SK-N-SH (cell line): Measurements from ENCODE around the gene ERLIN1. TPM values are rescaled to one million over a fixed set of nuclear protein-coding genes. Genes with fewer than 3 reads are reported as not detected.

Experiments used
- CTCF ChIA-PET: fragments of 300-600, 350-600 bp; formaldehyde crosslinking; extraction: SDS; loops from one replicate; lab custom pipeline; 2021; lab: Yijun Ruan, JAX
- POLR2A ChIA-PET: fragments of 350-600 bp; sonication (Branson Sonifier 250); formaldehyde crosslinking; extraction: SDS; loops from one replicate; lab custom pipeline; 2020; ENCODE audit warnings: antibody characterized with exemption, inconsistent platforms; lab: Yijun Ruan, JAX
- DNase-seq: peaks from one replicate; pipeline ENCODE4 v3.0.0; 2012
- H2AFZ ChIP-seq: fragments of 200-600 bp; sonication (generic); 2 replicates; pipeline ENCODE4 v1.8.1; 2016; ENCODE audit warnings: antibody characterized with exemption, mild to moderate bottlenecking, low read depth
- H3F3A ChIP-seq: fragments of 200-600 bp; sonication (generic); replicated peaks from 2 replicates; pipeline ENCODE3; 2016; ENCODE audit warnings: antibody characterized with exemption, mild to moderate bottlenecking; ENCODE audit not compliant: insufficient read depth
- H3K27ac ChIP-seq, 2 experiments: fragments of 200-500 bp in 1 of 2; fragments of 200-600 bp in 1 of 2; sonication (Bioruptor generic) in 1 of 2; sonication (generic), shearing (Covaris generic) in 1 of 2; 2 replicates each; pipeline versions ENCODE4 v1.5.1 to v1.6.1; 2014 to 2016; ENCODE audit warnings: low read depth in 2 of 2, inconsistent platforms in 1 of 2, low read length in 1 of 2, mild to moderate bottlenecking in 1 of 2, mixed read lengths in 1 of 2
- H3K27me3 ChIP-seq: fragments of 200-600 bp; sonication (generic), shearing (Covaris generic); 2 replicates; pipeline ENCODE4 v1.6.1; 2016; ENCODE audit warnings: mixed run types; ENCODE audit not compliant: insufficient read depth
- H3K36me3 ChIP-seq, 2 experiments: fragments of 200-500 bp in 1 of 2; fragments of 200-600 bp in 1 of 2; sonication (Bioruptor generic) in 1 of 2; sonication (generic) in 1 of 2; replicated peaks in 1 of 2; 2 replicates each; pipeline versions ENCODE3 to v1.5.1; 2014 to 2016; ENCODE audit warnings: low read length in 1 of 2, mild to moderate bottlenecking in 1 of 2; ENCODE audit not compliant: insufficient read depth in 2 of 2, control insufficient read depth in 1 of 2
- H3K4me1 ChIP-seq, 2 experiments: fragments of 200-500 bp in 1 of 2; fragments of 200-600 bp in 1 of 2; sonication (Bioruptor generic) in 1 of 2; sonication (generic), shearing (Covaris generic) in 1 of 2; 2 replicates each; pipeline versions ENCODE4 v1.5.1 to v1.6.1; 2014 to 2016; ENCODE audit warnings: low read depth in 1 of 2, low read length in 1 of 2, mixed run types in 1 of 2; ENCODE audit not compliant: insufficient read depth in 2 of 2, control insufficient read depth in 1 of 2
- H3K4me2 ChIP-seq: fragments of 200-600 bp; sonication (generic), shearing (Covaris generic); 2 replicates; pipeline ENCODE4 v1.6.1; 2017; ENCODE audit warnings: mixed run types
- H3K4me3 ChIP-seq, 2 experiments: fragments of 200-500 bp in 1 of 2; fragments of 200-600 bp in 1 of 2; sonication (Bioruptor generic) in 1 of 2; sonication (generic), shearing (Covaris generic) in 1 of 2; 2 replicates each; pipeline versions ENCODE4 v1.5.1 to v1.8.1; 2014 to 2016; ENCODE audit warnings: low read depth in 2 of 2, inconsistent platforms in 1 of 2, low read length in 1 of 2, mild to moderate bottlenecking in 1 of 2, mixed read lengths in 1 of 2, moderate library complexity in 1 of 2
- H3K79me2 ChIP-seq: fragments of 200-600 bp; sonication (generic); 2 replicates; pipeline ENCODE4 v1.8.1; 2017; ENCODE audit warnings: mild to moderate bottlenecking; ENCODE audit not compliant: insufficient read depth
- H3K9ac ChIP-seq: fragments of 200-600 bp; sonication (generic); 2 replicates; pipeline ENCODE4 v1.6.1; 2017; ENCODE audit warnings: mixed run types
- H3K9me2 ChIP-seq: fragments of 200-600 bp; sonication (generic); 2 replicates; pipeline ENCODE4 v1.6.1; 2017; ENCODE audit warnings: mixed run types
- H3K9me3 ChIP-seq: fragments of 200-600 bp; sonication (generic); 2 replicates; pipeline ENCODE4 v1.6.1; 2017; ENCODE audit warnings: mixed run types, mild to moderate bottlenecking, moderate library complexity
- H4K20me1 ChIP-seq: fragments of 200-600 bp; sonication (generic); 2 replicates; pipeline ENCODE4 v1.6.1; 2017; ENCODE audit warnings: mild to moderate bottlenecking, mixed run types; ENCODE audit not compliant: insufficient read depth
- CHD2 ChIP-seq: fragments of 150-350 bp; IDR thresholded peaks from 2 replicates; pipeline ENCODE4 v1.6.1; 2018; ENCODE audit warnings: low read length; ENCODE audit not compliant: partially characterized antibody
- CTCF ChIP-seq: fragments of 200-600 bp; sonication (generic); IDR thresholded peaks from 2 replicates; pipeline ENCODE4 v1.6.1; 2017; ENCODE audit warnings: antibody characterized with exemption, mild to moderate bottlenecking, moderate library complexity
- EP300 ChIP-seq, 2 experiments: IDR thresholded peaks; 2 replicates each; pipeline versions ENCODE4 v1.4.0 to v1.6.1; 2012; ENCODE audit warnings: borderline replicate concordance in 1 of 2, low read depth in 1 of 2, low read length in 1 of 2
- FOXJ3 ChIP-seq: sonication (generic); formaldehyde crosslinking; IDR thresholded peaks from 2 replicates; pipeline ENCODE4 v1.5.1; 2020; ENCODE audit warnings: mild to moderate bottlenecking, missing genetic modification reagents
- FOXM1 ChIP-seq: IDR thresholded peaks from 2 replicates; pipeline ENCODE4 v1.4.0; 2012; ENCODE audit warnings: low read depth, mild to moderate bottlenecking
- GABPA ChIP-seq: IDR thresholded peaks from 2 replicates; pipeline ENCODE4 v1.4.0; 2012; ENCODE audit warnings: low read depth, mild to moderate bottlenecking
- GATA2 ChIP-seq: sonication (generic); formaldehyde crosslinking; IDR thresholded peaks from 2 replicates; pipeline ENCODE4 v1.5.0; 2020; ENCODE audit warnings: mild to moderate bottlenecking, missing genetic modification reagents
- IRF3 ChIP-seq: fragments of 150-350 bp; IDR thresholded peaks from 2 replicates; pipeline ENCODE4 v1.6.1; 2016; ENCODE audit warnings: mild to moderate bottlenecking, low read depth, low read length
- JUND ChIP-seq: IDR thresholded peaks from 2 replicates; pipeline ENCODE4 v1.4.0; 2012
- MAX ChIP-seq: IDR thresholded peaks from 2 replicates; pipeline ENCODE4 v1.4.0; 2012; ENCODE audit warnings: low read depth
- MEF2A ChIP-seq: IDR thresholded peaks from 2 replicates; pipeline ENCODE4 v1.4.0; 2012; ENCODE audit warnings: low read depth, borderline replicate concordance
- RCOR1 ChIP-seq: fragments of 150-350 bp; IDR thresholded peaks from 2 replicates; pipeline ENCODE4 v1.6.1; 2017; ENCODE audit warnings: antibody characterized with exemption, low read length
- REST ChIP-seq: IDR thresholded peaks from 2 replicates; pipeline ENCODE4 v1.6.1; 2012; ENCODE audit warnings: mild to moderate bottlenecking, low read depth, low read length, moderate library complexity
- RFX5 ChIP-seq: IDR thresholded peaks from 2 replicates; pipeline ENCODE4 v1.6.1; 2012; ENCODE audit warnings: mild to moderate bottlenecking, improper control_type of control experiment, low read length
- RXRA ChIP-seq: IDR thresholded peaks from 2 replicates; pipeline ENCODE4 v1.4.0; 2012; ENCODE audit warnings: low read depth, mild to moderate bottlenecking, borderline replicate concordance
- TAF1 ChIP-seq: IDR thresholded peaks from 2 replicates; pipeline ENCODE4 v1.6.1; 2012; ENCODE audit warnings: low read depth, mild to moderate bottlenecking, low read length, moderate library complexity, borderline replicate concordance
- USF1 ChIP-seq: IDR thresholded peaks from 2 replicates; pipeline ENCODE4 v1.4.0; 2012; ENCODE audit warnings: low read depth, borderline replicate concordance
- WGBS: methylation state at CpG from one replicate; pipeline ENCODE4 v1.1.6; 2017; ENCODE audit warnings: low lambda C conversion rate; 5-methylcytosine and 5-hydroxymethylcytosine counted together
- polyA plus RNA-seq, 3 experiments: library from polyadenylated mRNA; depleted of rRNA; stranded (reverse); fragments of >200 nt; gene quantifications; 2 replicates each; pipeline ENCODE4 v1.2.3, GENCODE V29; 2012

Gene ERLIN1
- polyA plus RNA-seq, 1 of the 3 experiments (the other 2 are of a cell fraction), result 43.8 TPM

GRCh38 chr10:100130831-100131230 lies 55.0 kb downstream of the ERLIN1 start:
- H3K4me1 ChIP-seq, result no peaks in the 10 kb centered on the region
- H3K9me3 ChIP-seq, result no peaks in the 10 kb centered on the region
- no peaks in the 10 kb centered on the region for H3F3A ChIP-seq
- H3K9ac ChIP-seq, result no peak overlapping the region
- H3K9me2 ChIP-seq, result no peaks in the 10 kb centered on the region
- H3K79me2 ChIP-seq, result no peaks in the 10 kb centered on the region
- POLR2A ChIA-PET, result no interaction called here
- CTCF ChIA-PET, result no interaction called here
- H4K20me1 ChIP-seq, result no peaks in the 10 kb centered on the region
- no peaks in the 10 kb centered on the region for H3K36me3 ChIP-seq
- H3K4me2 ChIP-seq, result no peak overlapping the region
- no peak for DNase-seq
- 40% methylated on average over 3 of the region's 7 CpGs for WGBS
- no peak for TF ChIP-seq FOXJ3 (CRISPR knock-in tag)
- TF ChIP-seq FOXM1, result no peak
- no peak for TF ChIP-seq MAX
- TF ChIP-seq JUND, result no peak
- TF ChIP-seq GATA2 (CRISPR knock-in tag), result no peak
- TF ChIP-seq GABPA, result no peak
- no peak for TF ChIP-seq USF1
- no peak for TF ChIP-seq EP300 (IDR thresholded peaks at IDR 0.05; ENCODE audit: borderline replicate concordance in 1 of 2, low read depth in 1 of 2, low read length in 1 of 2)
- no peak for TF ChIP-seq RXRA
- no peak for TF ChIP-seq TAF1
- no peak for TF ChIP-seq RFX5
- TF ChIP-seq REST, result no peak
- no peak for TF ChIP-seq CTCF
- no peak for TF ChIP-seq MEF2A
- no peak for TF ChIP-seq CHD2
- no peak for TF ChIP-seq IRF3
- TF ChIP-seq RCOR1, result no peak
- no peaks in the 10 kb centered on the region; the same call in 1 of the 2 replicates for H3K27me3 ChIP-seq
- H3K4me3 ChIP-seq, result no peak overlapping the region
- H3K27ac ChIP-seq, result no peak overlapping the region
- no peak overlapping the region for H2AFZ ChIP-seq
